Umbilical cord (tissue), 2 donors: ENCODE measurements around the gene METRNL. TPM values are rescaled to one million over a fixed set of nuclear protein-coding genes. Genes with fewer than 3 reads are reported as not detected.

Source experiments
- DNase-seq: peaks from one replicate; pipeline ENCODE4 v3.0.0-alpha.2; 2015; ENCODE audit warnings: low spot score
- total RNA-seq: library from RNA; depleted of rRNA; stranded (reverse); fragments of >200 nt; gene quantifications from one replicate; pipeline ENCODE4 v1.2.3, GENCODE V29; 2014; ENCODE audit warnings: low replicate concordance; ENCODE audit not compliant: insufficient read depth

Gene METRNL
- total RNA-seq, 1 donor from 2014 or later: 74.2 TPM

GRCh38 chr17:83080579-83080857 lies 1.1 kb downstream of the METRNL start:
- no peak for DNase-seq

GRCh38 chr17:83080858-83081683 lies 1.7 kb downstream of the METRNL start:
- DNase-seq: peak; percentile 57

- no peak for DNase-seq
Measured at GRCh38 chr17:83081684-83082201, 2.3 kb downstream of the METRNL start.

- no peak for DNase-seq
Measured at GRCh38 chr17:83082424-83082823, 3.0 kb downstream of the METRNL start.

- DNase-seq: no peak
Measured at GRCh38 chr17:83082909-83083367, 3.5 kb downstream of the METRNL start.

- peak; percentile 96 for DNase-seq
Measured at GRCh38 chr17:83083368-83084201, 4.2 kb downstream of the METRNL start.

GRCh38 chr17:83084214-83084613 lies 4.8 kb downstream of the METRNL start:
- no peak for DNase-seq

GRCh38 chr17:83084621-83085056 lies 5.2 kb downstream of the METRNL start:
- no peak for DNase-seq

- no peak for DNase-seq
Measured at GRCh38 chr17:83085103-83085502, 5.7 kb downstream of the METRNL start.

- no peak for DNase-seq
Measured at GRCh38 chr17:83085526-83086198, 6.3 kb downstream of the METRNL start.

GRCh38 chr17:83086199-83086880 lies 6.9 kb downstream of the METRNL start:
- no peak for DNase-seq

GRCh38 chr17:83086907-83087787 lies 7.7 kb downstream of the METRNL start:
- peak; percentile 81 for DNase-seq

- no peak for DNase-seq
Measured at GRCh38 chr17:83087788-83088360, 8.5 kb downstream of the METRNL start.

- no peak for DNase-seq
Measured at GRCh38 chr17:83088451-83088850, 9.0 kb downstream of the METRNL start.

- no peak for DNase-seq
Measured at GRCh38 chr17:83088909-83089308, 9.5 kb downstream of the METRNL start.

- DNase-seq: no peak
Measured at GRCh38 chr17:83089328-83090132, 10.1 kb downstream of the METRNL start.

GRCh38 chr17:83090444-83091256 lies 11.2 kb downstream of the METRNL start:
- no peak for DNase-seq
